Spinal cord (tissue), 10 donors: ENCODE data around the gene PIGQ. TPM values are rescaled to one million over a fixed set of nuclear protein-coding genes. Genes with fewer than 3 reads are reported as not detected.

Experiments
- DNase-seq, 6 donors: peaks; one replicate each; pipeline versions ENCODE4 v3.0.0 to v3.0.0-alpha.2; 2013 to 2015; ENCODE audit warnings: low spot score in 6 of 6, low read depth in 4 of 6
- H3K27ac ChIP-seq: one replicate; pipeline ENCODE4 v1.5.1; 2013; ENCODE audit warnings: low read depth, low read length, control low read depth
- H3K27me3 ChIP-seq: one replicate; pipeline ENCODE4 v1.6.1; 2013; ENCODE audit warnings: low read length; ENCODE audit not compliant: control insufficient read depth, insufficient read depth
- H3K36me3 ChIP-seq: one replicate; pipeline ENCODE4 v1.6.1; 2013; ENCODE audit warnings: low read length; ENCODE audit not compliant: control insufficient read depth, insufficient read depth
- H3K4me1 ChIP-seq: one replicate; pipeline ENCODE4 v1.6.1; 2013; ENCODE audit warnings: low read length; ENCODE audit not compliant: control insufficient read depth, insufficient read depth
- H3K4me3 ChIP-seq: one replicate; pipeline ENCODE4 v1.5.1; 2013; ENCODE audit warnings: low read depth, low read length, control low read depth
- H3K9me3 ChIP-seq: one replicate; pipeline ENCODE4 v1.6.1; 2013; ENCODE audit warnings: low read length; ENCODE audit not compliant: control insufficient read depth, insufficient read depth
- WGBS: methylation state at CpG from one replicate; pipeline ENCODE4 v1.1.5; 2013; ENCODE audit warnings: missing lambda C conversion rate; ENCODE audit not compliant: insufficient coverage; 5-methylcytosine and 5-hydroxymethylcytosine counted together
- polyA plus RNA-seq, 2 donors: library from polyadenylated mRNA; unstranded; fragments of 120-200 nt; gene quantifications; one replicate each; pipeline ENCODE4 v1.2.1, GENCODE V29; 2013; ENCODE audit not compliant: insufficient read length in 2 of 2
- total RNA-seq, 2 donors: library from RNA; depleted of rRNA in 1 of 2; stranded (reverse); fragments of 120-200 nt in 1 of 2; fragments of >200 nt in 1 of 2; gene quantifications; one replicate each; pipeline versions ENCODE4 v1.2.3 to v1.2.4, GENCODE V29; 2013 to 2014
- donor health status: healthy.

The PIGQ gene
- total and polyA plus RNA-seq, 4 donors = 19.1 to 85.7 (median 53.7) TPM

DNA sequence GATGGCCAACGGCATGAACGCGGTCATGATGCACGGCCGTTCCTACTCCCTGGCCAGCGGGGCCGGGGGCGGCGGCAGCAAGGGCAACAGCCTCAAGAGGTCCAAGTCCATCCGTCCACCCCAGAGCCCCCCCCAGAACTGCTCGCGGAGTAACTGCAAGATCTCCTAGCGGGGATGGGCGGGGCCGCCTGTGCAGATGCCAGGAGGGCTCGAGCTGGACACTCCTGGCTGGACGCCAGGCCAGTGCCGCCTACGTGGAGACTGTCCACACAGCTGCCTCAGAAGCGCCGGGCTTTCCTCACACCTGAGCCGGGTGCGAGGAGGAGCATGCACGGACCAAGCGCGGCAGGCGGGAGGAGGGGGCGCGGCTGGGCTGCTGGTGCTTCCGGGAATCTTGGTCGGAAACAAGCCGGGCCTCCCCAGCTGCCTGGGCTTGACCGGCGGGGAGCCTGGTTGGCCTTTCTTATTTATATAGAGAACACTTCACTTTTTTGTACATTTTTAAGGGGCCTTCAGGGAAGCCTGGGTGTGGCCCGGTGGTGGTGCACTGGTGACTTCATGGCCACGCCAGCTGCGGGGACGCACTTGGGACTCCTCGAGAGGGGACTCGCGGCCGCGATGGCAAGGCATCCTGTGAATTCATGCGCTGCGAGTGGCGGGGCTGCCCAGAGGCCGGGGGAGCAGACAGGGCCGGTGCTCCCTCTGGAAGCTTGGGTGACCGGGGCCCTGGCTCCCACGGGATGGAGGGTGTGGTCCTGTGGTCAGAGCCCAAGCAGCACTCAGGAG, 57.9 kb downstream of the PIGQ start:
- Histone ChIP-seq H3K9me3 (no peaks in the 10 kb centered on the region), H3K4me3 (no peak overlapping the region), H3K27me3 (no peaks in the 10 kb centered on the region), H3K36me3 (peaks cover 73% of the 10 kb centered on the region), H3K27ac (no peak overlapping the region), H3K4me1 (peaks cover 32% of the 10 kb centered on the region)
- 89% methylated on average over 44 of the region's 50 CpGs for WGBS
- no peak for DNase-seq

DNA sequence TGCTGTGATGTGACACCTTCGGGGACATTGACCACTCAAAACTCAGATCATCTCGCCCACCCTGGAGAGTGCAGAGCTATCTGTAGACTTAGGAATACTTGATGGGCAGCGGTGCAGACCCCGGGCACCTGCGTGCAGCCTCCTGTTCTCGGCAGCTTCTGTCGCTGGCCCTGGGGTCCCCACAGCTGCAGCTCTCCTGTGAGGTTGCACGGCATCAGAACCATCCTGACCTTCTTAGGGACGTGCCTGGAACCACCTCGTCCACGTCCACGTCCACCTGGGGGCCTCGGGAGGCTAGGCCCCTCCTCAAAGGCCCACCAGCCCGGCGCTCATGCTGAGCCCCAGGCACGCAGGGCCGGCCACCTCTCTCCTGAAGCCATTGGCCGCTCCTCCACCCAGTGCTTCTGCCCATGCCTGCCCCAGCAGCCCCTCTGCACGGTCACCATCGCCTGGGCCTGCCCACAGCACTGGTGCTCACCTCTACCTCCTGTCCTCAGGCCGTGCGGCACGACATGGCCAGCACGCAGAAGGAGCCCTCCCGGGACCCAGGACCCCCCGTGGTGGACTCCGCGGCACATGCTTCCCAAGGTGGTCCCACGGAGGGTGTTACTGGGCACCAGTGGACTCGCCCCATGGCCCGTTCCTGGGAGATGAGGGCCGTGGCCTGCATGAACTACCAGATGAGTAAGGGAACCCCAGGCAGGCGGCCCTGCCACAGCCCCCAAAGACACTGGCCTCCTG, 58.7 kb downstream of the PIGQ start:
- Histone ChIP-seq H3K36me3 (peaks cover 79% of the 10 kb centered on the region), H3K27ac (no peak overlapping the region), H3K4me1 (peaks cover 32% of the 10 kb centered on the region), H3K9me3 (no peaks in the 10 kb centered on the region), H3K4me3 (no peak overlapping the region), H3K27me3 (no peaks in the 10 kb centered on the region)
- no peak for DNase-seq
- WGBS = 90% methylated on average over 32 of the region's 33 CpGs

DNA sequence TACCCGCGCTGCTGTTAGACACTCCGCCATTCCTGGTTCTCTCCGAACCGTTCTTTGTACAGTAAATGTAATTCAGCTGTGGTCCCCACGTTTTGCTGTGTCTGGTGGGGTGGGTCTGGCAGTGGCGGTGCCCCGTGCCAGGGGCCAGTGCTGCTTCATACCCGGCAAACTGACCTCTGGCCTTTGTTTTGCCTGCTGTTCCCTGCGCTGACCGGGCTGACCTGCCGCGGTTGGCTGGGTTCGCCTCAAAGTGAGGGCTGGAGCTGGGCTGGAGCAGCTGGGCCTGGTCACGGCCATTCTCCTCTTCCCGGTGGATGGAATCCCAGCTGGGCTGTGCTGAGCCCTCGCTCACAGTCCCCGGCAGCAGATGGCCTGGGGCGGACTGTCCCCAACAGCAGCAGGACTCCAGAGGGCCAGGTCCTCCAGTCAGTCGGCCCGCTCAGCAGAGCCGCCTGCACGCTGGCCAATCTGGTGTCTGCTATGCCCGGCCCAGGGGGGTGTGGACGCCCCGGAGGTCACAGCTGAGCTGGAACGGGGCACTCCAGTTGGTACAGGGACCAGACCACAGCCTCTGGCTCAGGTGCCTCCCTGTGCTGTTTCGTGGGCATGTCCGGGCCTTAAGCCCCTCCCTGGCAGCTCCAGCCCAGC, 59.5 kb downstream of the PIGQ start:
- Histone ChIP-seq H3K4me1 (peaks cover 34% of the 10 kb centered on the region), H3K4me3 (no peak overlapping the region), H3K27ac (no peak overlapping the region), H3K36me3 (peaks cover 87% of the 10 kb centered on the region), H3K27me3 (no peaks in the 10 kb centered on the region), H3K9me3 (no peaks in the 10 kb centered on the region)
- peak in 1 of 6 donors; percentile 14 for DNase-seq
- WGBS = 38% methylated on average over 26 of the region's 29 CpGs

DNA sequence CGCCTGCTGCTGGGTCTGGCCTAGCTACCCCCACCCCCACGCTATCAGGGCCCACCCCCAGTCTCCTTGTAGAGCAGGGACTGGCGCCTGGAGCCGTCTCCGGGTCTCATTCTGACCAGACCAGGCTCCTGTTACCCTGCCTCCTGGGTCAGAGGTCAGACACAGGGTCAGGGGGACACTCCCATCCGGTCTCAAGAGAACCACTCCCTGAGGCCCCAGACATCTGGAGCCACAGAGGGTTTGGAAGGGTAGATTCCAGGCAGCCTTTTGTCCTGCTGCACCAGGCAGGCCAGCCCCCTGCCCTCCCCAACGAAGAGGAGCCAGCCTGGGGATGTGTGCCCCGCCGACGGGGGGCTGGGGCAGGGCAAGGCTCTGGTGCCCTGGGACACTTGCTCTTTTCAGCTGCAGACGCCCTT, 60.1 kb downstream of the PIGQ start:
- 43% methylated on average over 7 of the region's 11 CpGs for WGBS
- no peaks in the 10 kb centered on the region for H3K9me3 ChIP-seq
- H3K36me3 ChIP-seq = peaks cover 91% of the 10 kb centered on the region
- no peak overlapping the region for H3K4me3 ChIP-seq
- H3K4me1 ChIP-seq = peaks cover 37% of the 10 kb centered on the region
- H3K27ac ChIP-seq = peak overlapping the region; percentile 1
- no peak for DNase-seq
- no peaks in the 10 kb centered on the region for H3K27me3 ChIP-seq

DNA sequence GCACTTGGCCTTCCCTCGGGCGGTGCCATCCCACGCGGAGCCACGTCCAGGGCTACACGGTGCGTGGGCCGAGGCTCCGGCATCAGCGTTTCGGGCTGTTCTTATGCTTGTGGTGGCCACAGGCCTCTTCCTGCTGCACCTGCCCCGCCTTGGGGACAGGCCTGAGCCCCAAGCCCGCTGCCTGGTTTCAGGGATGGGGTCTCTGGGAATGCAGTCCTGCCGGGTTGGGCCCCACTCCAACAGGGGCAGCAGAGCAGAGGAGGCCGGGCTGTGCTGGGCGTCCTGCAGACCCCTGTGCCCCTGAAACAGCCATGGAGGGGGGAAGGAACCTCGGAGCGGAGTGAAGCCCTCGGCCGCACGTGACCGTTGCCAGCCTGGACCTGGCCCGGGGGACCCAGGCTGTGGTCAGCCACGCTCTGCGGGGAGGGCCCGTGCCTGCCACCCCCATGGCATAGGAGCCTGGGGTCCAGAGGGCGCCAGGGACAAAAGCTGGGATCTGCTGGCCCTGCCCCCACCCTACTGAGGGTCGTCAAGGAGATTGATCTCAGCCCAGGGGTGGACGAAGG, 60.6 kb downstream of the PIGQ start:
- Histone ChIP-seq H3K27ac (peak overlapping the region; percentile 1), H3K4me1 (peaks cover 39% of the 10 kb centered on the region), H3K27me3 (no peaks in the 10 kb centered on the region), H3K36me3 (peaks cover 91% of the 10 kb centered on the region), H3K9me3 (no peaks in the 10 kb centered on the region), H3K4me3 (no peak overlapping the region)
- WGBS = 34% methylated on average over 27 of the region's 29 CpGs
- DNase-seq = peak in 1 of 6 donors; percentile 4

DNA sequence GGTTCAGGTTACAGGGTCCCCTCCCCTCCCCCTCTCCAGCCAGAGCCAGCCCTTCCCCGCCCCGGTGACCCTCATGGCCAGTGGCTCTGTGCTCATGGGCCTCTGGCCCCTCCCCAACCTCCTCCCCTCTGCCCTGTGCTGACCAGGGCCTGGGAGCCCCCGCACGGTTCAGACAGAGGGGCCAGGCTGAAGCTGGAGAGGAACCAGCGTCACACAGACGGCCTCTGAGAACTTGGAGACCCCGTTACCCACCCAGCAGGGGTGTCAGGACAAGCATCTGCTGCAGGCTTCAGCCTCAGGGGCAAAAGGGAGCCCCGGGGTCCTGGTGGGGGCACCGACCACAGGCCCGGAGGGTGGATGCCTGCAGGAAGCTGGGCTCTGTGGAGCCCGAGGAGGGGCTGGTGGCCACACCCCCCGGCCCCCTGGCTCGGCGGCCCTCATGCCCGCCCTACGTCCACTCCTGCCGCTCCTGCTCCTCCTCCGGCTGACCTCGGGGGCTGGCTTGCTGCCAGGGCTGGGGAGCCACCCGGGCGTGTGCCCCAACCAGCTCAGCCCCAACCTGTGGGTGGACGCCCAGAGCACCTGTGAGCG, 61.1 kb downstream of the PIGQ start, which contains the start of gene WFIKKN1:
Gene WFIKKN1 (plus strand): TSS at position 171 of the 591 bp plus-strand sequence. CDS start 269 bp downstream, at position 440.
- H3K36me3 ChIP-seq = peaks cover 88% of the 10 kb centered on the region
- H3K27me3 ChIP-seq = no peaks in the 10 kb centered on the region
- H3K9me3 ChIP-seq = no peaks in the 10 kb centered on the region
- H3K4me1 ChIP-seq = peaks cover 44% of the 10 kb centered on the region
- H3K4me3 ChIP-seq = no peak within 1 kb of the TSS
- H3K27ac ChIP-seq = peak within 1 kb of the TSS; percentile 33
- no peak for DNase-seq
- 11% methylated on average over 22 of the region's 23 CpGs for WGBS

DNA sequence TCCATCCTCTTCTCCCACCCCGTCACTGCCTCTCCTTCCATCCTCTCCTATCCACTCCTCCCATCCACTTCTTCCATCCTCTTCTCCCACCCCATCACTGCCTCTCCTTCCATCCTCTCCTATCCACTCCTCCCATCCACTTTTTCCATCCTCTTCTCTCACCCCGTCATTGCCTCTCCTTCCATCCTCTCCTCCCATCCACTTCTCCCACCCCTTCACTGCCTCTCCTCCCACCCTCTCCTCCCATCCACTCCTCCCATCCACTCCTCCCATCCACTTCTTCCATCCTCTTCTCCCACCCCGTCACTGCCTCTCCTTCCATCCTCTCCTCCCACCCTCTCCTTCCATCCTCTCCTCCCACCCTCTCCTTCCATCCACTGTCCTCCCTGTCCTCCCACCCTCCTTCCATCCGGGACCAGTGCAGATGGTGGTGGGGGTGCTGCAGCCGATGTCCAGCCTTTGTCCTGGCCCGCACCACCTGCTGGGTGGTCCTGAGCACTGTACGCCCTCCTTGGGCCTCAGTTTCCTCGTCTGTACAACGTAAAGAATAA, 62.1 kb downstream of the PIGQ start:
- H3K4me3 ChIP-seq = no peak overlapping the region
- peaks cover 79% of the 10 kb centered on the region for H3K36me3 ChIP-seq
- H3K4me1 ChIP-seq = peaks cover 44% of the 10 kb centered on the region
- no peaks in the 10 kb centered on the region for H3K9me3 ChIP-seq
- no peaks in the 10 kb centered on the region for H3K27me3 ChIP-seq
- 59% methylated on average over 8 of the region's 9 CpGs for WGBS
- DNase-seq = no peak
- H3K27ac ChIP-seq = no peak overlapping the region

DNA sequence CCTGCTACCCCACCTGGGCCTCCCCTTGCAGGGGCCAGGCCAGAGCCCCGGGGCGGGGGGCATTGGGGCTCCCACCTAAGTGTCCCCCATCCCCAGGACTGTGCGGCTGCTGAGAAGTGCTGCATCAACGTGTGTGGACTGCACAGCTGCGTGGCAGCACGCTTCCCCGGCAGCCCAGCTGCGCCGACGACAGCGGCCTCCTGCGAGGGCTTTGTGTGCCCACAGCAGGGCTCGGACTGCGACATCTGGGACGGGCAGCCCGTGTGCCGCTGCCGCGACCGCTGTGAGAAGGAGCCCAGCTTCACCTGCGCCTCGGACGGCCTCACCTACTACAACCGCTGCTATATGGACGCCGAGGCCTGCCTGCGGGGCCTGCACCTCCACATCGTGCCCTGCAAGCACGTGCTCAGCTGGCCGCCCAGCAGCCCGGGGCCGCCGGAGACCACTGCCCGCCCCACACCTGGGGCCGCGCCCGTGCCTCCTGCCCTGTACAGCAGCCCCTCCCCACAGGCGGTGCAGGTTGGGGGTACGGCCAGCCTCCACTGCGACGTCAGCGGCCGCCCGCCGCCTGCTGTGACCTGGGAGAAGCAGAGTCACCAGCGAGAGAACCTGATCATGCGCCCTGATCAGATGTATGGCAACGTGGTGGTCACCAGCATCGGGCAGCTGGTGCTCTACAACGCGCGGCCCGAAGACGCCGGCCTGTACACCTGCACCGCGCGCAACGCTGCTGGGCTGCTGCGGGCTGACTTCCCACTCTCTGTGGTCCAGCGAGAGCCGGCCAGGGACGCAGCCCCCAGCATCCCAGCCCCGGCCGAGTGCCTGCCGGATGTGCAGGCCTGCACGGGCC, 62.9 kb downstream of the PIGQ start:
- DNase-seq = no peak
- H3K4me1 ChIP-seq = peaks cover 49% of the 10 kb centered on the region
- no peaks in the 10 kb centered on the region for H3K9me3 ChIP-seq
- 91% methylated on average over 67 of the region's 67 CpGs for WGBS
- H3K27me3 ChIP-seq = no peaks in the 10 kb centered on the region
- no peak overlapping the region for H3K4me3 ChIP-seq
- peaks cover 70% of the 10 kb centered on the region for H3K36me3 ChIP-seq
- no peak overlapping the region for H3K27ac ChIP-seq
